K562 (cell line): ENCODE measurements around the gene SDCBP2. TPM values are rescaled to one million over a fixed set of nuclear protein-coding genes. Genes with fewer than 3 reads are reported as not detected.

Source experiments
- ATAC-seq: fragments of 200-7000 bp; cut with Tn5 transposase; 3 replicates; pipeline ENCODE4 v1.9.1; 2020; ENCODE audit warnings: moderate library complexity
- BruUV-seq: library from RNA; stranded (reverse); fragments of 400-500 nt; replicated peaks from 2 replicates; lab custom pipeline; 2021; lab: Mats Ljungman, UMichigan
- CTCF ChIA-PET: fragments of 300-600 bp; formaldehyde crosslinking; extraction: SDS; loops from one replicate; lab custom pipeline; 2021; ENCODE audit warnings: low intra/inter-chr PET ratio; lab: Yijun Ruan, JAX
- POLR2A ChIA-PET: fragments of 300-600, 350-650 bp; sonication (Branson Sonifier 250); formaldehyde crosslinking; extraction: SDS; loops from one replicate; lab custom pipeline; 2021; ENCODE audit warnings: antibody characterized with exemption, inconsistent platforms; lab: Yijun Ruan, JAX
- DNase-seq, 4 experiments: peaks; one replicate each; pipeline versions ENCODE4 v3.0.0 to v3.0.0-alpha.2; 2011 to 2018; ENCODE audit warnings: low spot score in 3 of 4, mixed read lengths in 3 of 4; ENCODE audit errors: extremely low read depth in 1 of 4
- FAIRE-seq: peaks from 2 replicates; lab custom pipeline; 2011; peaks lifted over from hg19 to GRCh38; lab: Jason Lieb, UNC
- H2AFZ ChIP-seq: 2 replicates; pipeline ENCODE4 v1.6.0; 2011; ENCODE audit warnings: low read depth, low read length, control low read depth, inconsistent platforms
- H3K27ac ChIP-seq: fragments of 200-600 bp; 3 replicates; pipeline ENCODE4 v1.8.0; 2011; ENCODE audit warnings: low read depth, mild to moderate bottlenecking, control low read depth, inconsistent platforms, low read length, moderate library complexity, mixed read lengths; ENCODE audit errors: extremely low read depth
- H3K27me3 ChIP-seq, 2 experiments: fragments of 300-600 bp in 1 of 2; 2 replicates in 1 of 2; 3 replicates in 1 of 2; pipeline versions ENCODE4 v1.6.0 to v1.8.0; 2011; ENCODE audit warnings: inconsistent platforms in 2 of 2, low read length in 2 of 2, mild to moderate bottlenecking in 1 of 2, mixed read lengths in 1 of 2, moderate library complexity in 1 of 2; ENCODE audit not compliant: control insufficient read depth in 2 of 2, insufficient read depth in 2 of 2
- H3K36me3 ChIP-seq: fragments of 300-600 bp; 3 replicates; pipeline ENCODE4 v1.8.0; 2011; ENCODE audit warnings: mild to moderate bottlenecking, low read length, inconsistent platforms; ENCODE audit not compliant: control insufficient read depth, insufficient read depth
- H3K4me1 ChIP-seq, 2 experiments: fragments of 200-600 bp in 1 of 2; replicated peaks in 1 of 2; 2 replicates in 1 of 2; 3 replicates in 1 of 2; pipeline versions ENCODE4 v1.5.1 to v1.8.0; 2011; ENCODE audit warnings: inconsistent platforms in 2 of 2, low read length in 2 of 2, mild to moderate bottlenecking in 1 of 2, mixed read lengths in 1 of 2, moderate library complexity in 1 of 2; ENCODE audit not compliant: control insufficient read depth in 2 of 2, insufficient read depth in 2 of 2
- H3K4me2 ChIP-seq: 2 replicates; pipeline ENCODE4 v1.6.1; 2011; ENCODE audit warnings: low read length, control low read depth, inconsistent platforms, mixed read lengths; ENCODE audit not compliant: insufficient read depth
- H3K4me3 ChIP-seq: fragments of 200-600 bp; sonication (generic), shearing (Covaris generic); 2 replicates; pipeline ENCODE4 v1.5.1; 2016; ENCODE audit warnings: control low read depth, inconsistent platforms
- H3K79me2 ChIP-seq: fragments of 200-600 bp; 3 replicates; pipeline ENCODE4 v1.8.0; 2011; ENCODE audit warnings: low read length, inconsistent platforms; ENCODE audit not compliant: control insufficient read depth, insufficient read depth
- H3K9ac ChIP-seq, 2 experiments: 2 replicates each; pipeline versions ENCODE4 v1.6.0 to v1.6.1; 2011; ENCODE audit warnings: low read depth in 2 of 2, low read length in 2 of 2, control low read depth in 1 of 2, inconsistent platforms in 1 of 2, mild to moderate bottlenecking in 1 of 2, mixed read lengths in 1 of 2; ENCODE audit not compliant: insufficient read depth in 1 of 2
- H3K9me1 ChIP-seq: one replicate; pipeline ENCODE4 v1.6.0; 2011; ENCODE audit warnings: inconsistent platforms, mild to moderate bottlenecking, low read length, moderate library complexity; ENCODE audit not compliant: control insufficient read depth, insufficient read depth
- H3K9me3 ChIP-seq: replicated peaks from 2 replicates; pipeline ENCODE4 v1.5.1; 2011; ENCODE audit warnings: low read depth, low read length, inconsistent platforms; ENCODE audit not compliant: control insufficient read depth, insufficient read depth
- H4K20me1 ChIP-seq: replicated peaks from 2 replicates; pipeline ENCODE4 v1.6.1; 2011; ENCODE audit warnings: low read length, inconsistent platforms, mixed read lengths; ENCODE audit not compliant: control insufficient read depth, insufficient read depth
- DLX4 ChIP-seq: fragments of 250-450 bp; sonication (Bioruptor Pico); IDR thresholded peaks from 2 replicates; pipeline ENCODE4 v1.6.1; 2021; ENCODE audit warnings: mild to moderate bottlenecking
- MTA2 ChIP-seq: fragments of 450-650 bp; IDR thresholded peaks from 2 replicates; pipeline ENCODE4 v1.6.1; 2016; ENCODE audit warnings: low read depth
- PML ChIP-seq: IDR thresholded peaks from 2 replicates; pipeline ENCODE4 v1.6.1; 2012; ENCODE audit warnings: low read length, inconsistent platforms
- SETDB1 ChIP-seq: IDR thresholded peaks from one replicate; pipeline ENCODE4 v1.6.1; 2012; ENCODE audit warnings: low read length, control low read depth, inconsistent platforms
- SMARCB1 ChIP-seq: IDR thresholded peaks from 2 replicates; pipeline ENCODE4 v1.6.1; 2011; ENCODE audit warnings: improper control_type of control experiment, low read depth; ENCODE audit not compliant: insufficient read length
- SMARCE1 ChIP-seq: fragments of 450-650 bp; IDR thresholded peaks from 2 replicates; pipeline ENCODE4 v1.7.1; 2016; ENCODE audit warnings: mild to moderate bottlenecking
- SREBF1 ChIP-seq: fragments of 150-350 bp; IDR thresholded peaks from 2 replicates; pipeline ENCODE4 v1.6.1; 2014; ENCODE audit warnings: antibody characterized with exemption, low read depth, low read length, borderline replicate concordance
- TGIF2 ChIP-seq: sonication (generic); formaldehyde crosslinking; IDR thresholded peaks from 2 replicates; pipeline ENCODE4 v1.8.1; 2022; ENCODE audit warnings: mild to moderate bottlenecking, missing genetic modification reagents, moderate library complexity
- THRAP3 ChIP-seq: fragments of 450-650 bp; IDR thresholded peaks from 2 replicates; pipeline ENCODE4 v1.6.1; 2016; ENCODE audit warnings: mild to moderate bottlenecking, inconsistent platforms, borderline replicate concordance
- TRIM28 ChIP-seq: fragments of 450-650 bp; IDR thresholded peaks from 2 replicates; pipeline ENCODE4 v1.6.1; 2017
- U2AF2 ChIP-seq: fragments of 200-400 bp; formaldehyde crosslinking; optimal IDR thresholded peaks from 2 replicates; pipeline ENCODE3; 2017; ENCODE audit warnings: low read depth, mild to moderate bottlenecking, low read length
- XRCC4 ChIP-seq: IDR thresholded peaks from one replicate; pipeline ENCODE4 v1.6.1; 2011; ENCODE audit not compliant: insufficient read depth, insufficient read length; ENCODE audit errors: extremely low read depth
- ZBTB1 ChIP-seq: sonication (generic); formaldehyde crosslinking; IDR thresholded peaks from 2 replicates; pipeline ENCODE4 v1.8.1; 2023; ENCODE audit warnings: missing genetic modification reagents, low read depth, mild to moderate bottlenecking, borderline replicate concordance
- ZNF586 ChIP-seq: fragments of 450-650 bp; formaldehyde crosslinking; conservative IDR thresholded peaks from 2 replicates; pipeline ENCODE4 v1.4.0; 2020; ENCODE audit warnings: mild to moderate bottlenecking, moderate library complexity
- WGBS: fragments of 100-300 bp; shearing (Covaris generic); methylation state at CpG from one replicate; pipeline ENCODE4 v1.1.6; 2016; ENCODE audit warnings: low coverage, mixed read lengths; ENCODE audit not compliant: insufficient coverage; ENCODE audit errors: missing lambda C conversion rate; 5-methylcytosine and 5-hydroxymethylcytosine counted together
- in situ Hi-C: fragments of 300-500 bp; cut with MboI; formaldehyde crosslinking; loops from 4 replicates; pipeline ENCODE4 v1.15.0; 2018; ENCODE audit warnings: inconsistent platforms, mixed read lengths
- intact Hi-C: fragments of 100-400 bp; cut with micrococcal nuclease; formaldehyde crosslinking; loops from 2 replicates; pipeline ENCODE4 v1.14.2; 2022
- polyA plus RNA-seq, 8 experiments: library from polyadenylated mRNA; depleted of rRNA in 4 of 8; stranded (reverse) in 5 of 8; unstranded in 3 of 8; fragments of >200 nt; fragmentation: Nextera tagmentation in 2 of 8; fragmentation: Illumina TruSeq in 1 of 8; extraction: Ambion mirVana in 2 of 8; extraction: Trizol in 1 of 8; gene quantifications; 2 replicates each; pipeline versions ENCODE4 v1.2.1 to v1.2.3, GENCODE V29; 2011 to 2014; ENCODE audit warnings: inconsistent platforms in 1 of 8, missing spikeins in 1 of 8
- total RNA-seq, 7 experiments: library from RNA; depleted of rRNA in 6 of 7; stranded (reverse); fragments of >200 nt in 6 of 7; fragmentation: Illumina TruSeq in 2 of 7; extraction: Trizol in 2 of 7; gene quantifications; 2 replicates each; pipeline versions ENCODE4 v1.2.1 to v1.2.3, GENCODE V29; 2011 to 2021; ENCODE audit warnings: low replicate concordance in 1 of 7
- TF ChIP-seq, protein P1 (sequence below): sonication (generic); formaldehyde crosslinking; IDR thresholded peaks from 2 replicates; pipeline ENCODE4 v1.8.0; 2023; ENCODE audit warnings: missing genetic modification reagents, mild to moderate bottlenecking, borderline replicate concordance
- TF ChIP-seq, protein P2 (sequence below): sonication (generic); formaldehyde crosslinking; IDR thresholded peaks from 2 replicates; pipeline ENCODE4 v1.8.0; 2022; ENCODE audit warnings: missing genetic modification reagents, mild to moderate bottlenecking, borderline replicate concordance

Gene SDCBP2
- total and polyA plus RNA-seq, 9 of the 15 experiments (the other 6 are each of a cell fraction or from before 2014, with no cell fraction given), result 0.06 to 1.2 (median 0.80) TPM

DNA sequence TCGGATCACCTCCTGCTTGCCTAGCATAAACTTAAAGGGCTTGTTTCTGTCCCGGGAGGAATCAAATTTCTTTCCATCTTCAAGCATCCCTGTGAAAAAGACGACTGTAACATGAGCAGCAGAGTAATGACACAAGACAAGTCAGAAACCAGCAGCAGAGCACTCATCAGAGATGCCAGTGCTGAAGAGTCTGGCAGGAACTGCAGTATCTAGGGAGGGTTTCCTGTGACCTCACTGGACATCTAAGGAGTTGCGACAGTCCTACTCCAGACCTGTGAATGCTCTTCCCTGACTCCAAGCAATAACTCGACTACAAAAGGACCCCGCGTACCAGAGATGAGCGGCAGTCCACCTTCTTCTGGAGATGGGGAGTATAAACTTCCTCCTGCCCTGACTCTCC, 46.6 kb upstream of the SDCBP2 start (continued):
- TF ChIP-seq, protein P1, sequence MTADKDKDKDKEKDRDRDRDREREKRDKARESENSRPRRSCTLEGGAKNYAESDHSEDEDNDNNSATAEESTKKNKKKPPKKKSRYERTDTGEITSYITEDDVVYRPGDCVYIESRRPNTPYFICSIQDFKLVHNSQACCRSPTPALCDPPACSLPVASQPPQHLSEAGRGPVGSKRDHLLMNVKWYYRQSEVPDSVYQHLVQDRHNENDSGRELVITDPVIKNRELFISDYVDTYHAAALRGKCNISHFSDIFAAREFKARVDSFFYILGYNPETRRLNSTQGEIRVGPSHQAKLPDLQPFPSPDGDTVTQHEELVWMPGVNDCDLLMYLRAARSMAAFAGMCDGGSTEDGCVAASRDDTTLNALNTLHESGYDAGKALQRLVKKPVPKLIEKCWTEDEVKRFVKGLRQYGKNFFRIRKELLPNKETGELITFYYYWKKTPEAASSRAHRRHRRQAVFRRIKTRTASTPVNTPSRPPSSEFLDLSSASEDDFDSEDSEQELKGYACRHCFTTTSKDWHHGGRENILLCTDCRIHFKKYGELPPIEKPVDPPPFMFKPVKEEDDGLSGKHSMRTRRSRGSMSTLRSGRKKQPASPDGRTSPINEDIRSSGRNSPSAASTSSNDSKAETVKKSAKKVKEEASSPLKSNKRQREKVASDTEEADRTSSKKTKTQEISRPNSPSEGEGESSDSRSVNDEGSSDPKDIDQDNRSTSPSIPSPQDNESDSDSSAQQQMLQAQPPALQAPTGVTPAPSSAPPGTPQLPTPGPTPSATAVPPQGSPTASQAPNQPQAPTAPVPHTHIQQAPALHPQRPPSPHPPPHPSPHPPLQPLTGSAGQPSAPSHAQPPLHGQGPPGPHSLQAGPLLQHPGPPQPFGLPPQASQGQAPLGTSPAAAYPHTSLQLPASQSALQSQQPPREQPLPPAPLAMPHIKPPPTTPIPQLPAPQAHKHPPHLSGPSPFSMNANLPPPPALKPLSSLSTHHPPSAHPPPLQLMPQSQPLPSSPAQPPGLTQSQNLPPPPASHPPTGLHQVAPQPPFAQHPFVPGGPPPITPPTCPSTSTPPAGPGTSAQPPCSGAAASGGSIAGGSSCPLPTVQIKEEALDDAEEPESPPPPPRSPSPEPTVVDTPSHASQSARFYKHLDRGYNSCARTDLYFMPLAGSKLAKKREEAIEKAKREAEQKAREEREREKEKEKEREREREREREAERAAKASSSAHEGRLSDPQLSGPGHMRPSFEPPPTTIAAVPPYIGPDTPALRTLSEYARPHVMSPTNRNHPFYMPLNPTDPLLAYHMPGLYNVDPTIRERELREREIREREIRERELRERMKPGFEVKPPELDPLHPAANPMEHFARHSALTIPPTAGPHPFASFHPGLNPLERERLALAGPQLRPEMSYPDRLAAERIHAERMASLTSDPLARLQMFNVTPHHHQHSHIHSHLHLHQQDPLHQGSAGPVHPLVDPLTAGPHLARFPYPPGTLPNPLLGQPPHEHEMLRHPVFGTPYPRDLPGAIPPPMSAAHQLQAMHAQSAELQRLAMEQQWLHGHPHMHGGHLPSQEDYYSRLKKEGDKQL (CRISPR knock-in tag), result no peak
- TF ChIP-seq MTA2, result no peak
- TF ChIP-seq TGIF2 (CRISPR knock-in tag), result no peak
- TF ChIP-seq TRIM28, result no peak
- no peak for TF ChIP-seq ZBTB1 (CRISPR knock-in tag)

DNA sequence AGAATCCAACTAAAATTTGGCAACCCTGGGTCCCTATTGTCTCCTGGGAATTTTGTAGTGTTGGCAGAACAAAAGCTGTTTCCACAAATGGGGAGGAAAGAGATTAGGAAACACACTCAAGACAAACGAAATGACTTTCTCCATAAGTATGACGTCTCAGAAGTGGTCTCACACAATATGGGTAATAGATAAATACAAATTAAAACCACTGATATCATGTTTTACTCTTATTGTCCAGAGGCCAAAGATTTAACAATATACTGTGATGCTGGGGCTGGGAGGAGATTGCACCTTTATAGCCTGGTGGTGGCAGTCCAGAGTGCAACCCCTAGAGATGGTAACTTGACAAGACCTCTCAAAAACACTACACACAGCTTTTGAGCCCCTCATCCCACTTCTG, 45.3 kb upstream of the SDCBP2 start:
- peaks cover 76% of the 10 kb centered on the region; the same call in 2 of the 3 replicates for H3K36me3 ChIP-seq
- peaks cover 4% of the 10 kb centered on the region for H3K9me1 ChIP-seq
- 80% methylated on average over 2 of the region's 2 CpGs for WGBS
- intact Hi-C loops (no loop called here), in situ Hi-C loops (no loop called here)
- H2AFZ ChIP-seq, result no peak overlapping the region
- H3K27me3 ChIP-seq, result no peaks in the 10 kb centered on the region
- peaks cover 58% of the 10 kb centered on the region for H3K79me2 ChIP-seq
- H3K4me2 ChIP-seq, result no peak overlapping the region
- CTCF ChIA-PET, result no interaction called here
- POLR2A ChIA-PET, result no interaction called here
- H3K27ac ChIP-seq, result no peak overlapping the region
- DNase-seq (no peak), ATAC-seq (no peak), FAIRE-seq (no peak)
- no peak overlapping the region for H3K9ac ChIP-seq
- peaks cover 0 to 21% of the 10 kb centered on the region in 2 experiments; a peak in 3 of 5 replicates for H3K4me1 ChIP-seq
- H3K4me3 ChIP-seq, result no peak overlapping the region
- H3K9me3 ChIP-seq, result no peaks in the 10 kb centered on the region
- peaks cover 28% of the 10 kb centered on the region for H4K20me1 ChIP-seq
- no TSS peak for BruUV-seq
- no peak for TF ChIP-seq SREBF1
- no peak for TF ChIP-seq SMARCB1
- TF ChIP-seq, protein P2, sequence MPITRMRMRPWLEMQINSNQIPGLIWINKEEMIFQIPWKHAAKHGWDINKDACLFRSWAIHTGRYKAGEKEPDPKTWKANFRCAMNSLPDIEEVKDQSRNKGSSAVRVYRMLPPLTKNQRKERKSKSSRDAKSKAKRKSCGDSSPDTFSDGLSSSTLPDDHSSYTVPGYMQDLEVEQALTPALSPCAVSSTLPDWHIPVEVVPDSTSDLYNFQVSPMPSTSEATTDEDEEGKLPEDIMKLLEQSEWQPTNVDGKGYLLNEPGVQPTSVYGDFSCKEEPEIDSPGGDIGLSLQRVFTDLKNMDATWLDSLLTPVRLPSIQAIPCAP, result no peak
- no peak for TF ChIP-seq SETDB1
- TF ChIP-seq ZNF586 (CRISPR knock-in tag), result no peak
- TF ChIP-seq THRAP3, result no peak
- TF ChIP-seq PML, result no peak
- no peak for TF ChIP-seq DLX4
- no peak for TF ChIP-seq U2AF2
- no peak for TF ChIP-seq XRCC4
- no peak for TF ChIP-seq SMARCE1
